ENCODE data around the gene CNOT9.
"Not testable (repeated sequence)": the region's sequence is repeated elsewhere in the genome, so short reads cannot be mapped to it uniquely, and the experiment has no call there.

GRCh38 chr2:218554225-218554624 is 14.4 kb upstream of the CNOT9 start:
- not testable (repeated sequence) for TF ChIP-seq CTCF (IDR thresholded peaks at IDR 0.05; ENCODE audit: low read depth, low read length, poor library complexity, severe bottlenecking); EZH2phosphoT487 (IDR thresholded peaks at IDR 0.05; ENCODE audit: borderline replicate concordance, low read length)

Data from DOHH2 (cell line).